ENCODE measurements around the gene ZNF580. TPM values are rescaled to one million over a fixed set of nuclear protein-coding genes. Genes with fewer than 3 reads are reported as not detected.

ZNF580 gene
- total RNA-seq, 2 experiments from 2014 or later: 18.1 to 18.7 TPM

GRCh38 chr19:55689411-55690108 lies 48.8 kb downstream of the ZNF580 start:
- peaks cover 2% of the 10 kb centered on the region for H3K4me1 Mint-ChIP-seq (ENCODE audit: low read depth)
- no peak for DNase-seq
- intact Hi-C loops (cut with micrococcal nuclease): no loop called here
- H3K27me3 Mint-ChIP-seq (ENCODE audit: low read depth): no peaks in the 10 kb centered on the region
- peaks cover 9% of the 10 kb centered on the region for H3K36me3 Mint-ChIP-seq (ENCODE audit: low read depth)
- no peak overlapping the region for H3K4me3 Mint-ChIP-seq
- no peak overlapping the region for H3K27ac Mint-ChIP-seq
- H3K9me3 Mint-ChIP-seq: no peaks in the 10 kb centered on the region
- CTCF ChIA-PET: no interaction called here

DNA sequence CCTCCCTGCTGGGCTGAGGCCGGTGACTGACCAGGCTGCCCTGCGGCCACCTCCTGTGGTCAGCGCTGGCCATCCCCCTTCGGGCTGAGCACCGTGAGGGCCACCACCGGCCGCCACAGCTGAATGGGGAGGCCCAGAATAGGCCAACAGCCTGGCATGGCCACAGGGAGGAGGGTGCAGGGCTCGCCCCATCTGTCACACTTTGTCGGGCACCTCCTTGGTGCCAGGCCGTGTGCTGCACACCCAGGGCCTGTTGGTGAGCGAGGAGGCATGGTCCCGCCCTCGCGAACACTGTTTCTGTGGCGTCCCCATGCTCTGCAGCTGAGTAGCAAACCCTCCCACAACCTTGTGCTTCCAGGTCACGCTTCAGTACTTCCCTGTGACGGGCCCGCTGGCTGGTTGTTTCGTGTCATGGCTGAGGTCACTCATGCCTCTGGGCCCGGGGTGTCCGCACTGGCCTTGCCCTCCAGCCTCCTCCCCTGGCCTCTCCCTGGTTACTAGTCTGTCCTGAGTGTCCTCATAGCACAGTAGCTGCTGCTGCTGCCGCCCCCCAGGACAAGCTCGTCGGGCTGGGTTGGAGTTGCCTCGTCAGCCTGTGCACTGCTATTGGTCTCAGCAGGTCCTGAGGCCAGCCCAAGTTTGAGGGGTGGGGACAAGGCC lies 49.4 kb downstream of the ZNF580 start:
- H3K27me3 Mint-ChIP-seq (ENCODE audit: low read depth): no peaks in the 10 kb centered on the region

GRCh38 chr19:55690769-55691545 lies 50.2 kb downstream of the ZNF580 start:
- no peaks in the 10 kb centered on the region for H3K9me3 Mint-ChIP-seq
- H3K27ac Mint-ChIP-seq: no peak overlapping the region
- peaks cover 14% of the 10 kb centered on the region for H3K36me3 Mint-ChIP-seq (ENCODE audit: low read depth)
- H3K4me3 Mint-ChIP-seq: no peak overlapping the region
- CTCF ChIA-PET: no interaction called here
- DNase-seq: no peak
- peaks cover 2% of the 10 kb centered on the region for H3K4me1 Mint-ChIP-seq (ENCODE audit: low read depth)
- no peaks in the 10 kb centered on the region for H3K27me3 Mint-ChIP-seq (ENCODE audit: low read depth)
- intact Hi-C loops (cut with micrococcal nuclease): no loop called here

More for the DNA sequence above, 49.4 kb downstream of the ZNF580 start:
- CTCF ChIA-PET: no interaction called here
- H3K36me3 Mint-ChIP-seq (ENCODE audit: low read depth): peaks cover 12% of the 10 kb centered on the region
- peaks cover 2% of the 10 kb centered on the region for H3K4me1 Mint-ChIP-seq (ENCODE audit: low read depth)
- no peak for DNase-seq
- H3K4me3 Mint-ChIP-seq: no peak overlapping the region
- intact Hi-C loops (cut with micrococcal nuclease): no loop called here
- no peaks in the 10 kb centered on the region for H3K9me3 Mint-ChIP-seq
- H3K27ac Mint-ChIP-seq: no peak overlapping the region

- DNase-seq: no peak
- H3K4me3 Mint-ChIP-seq: no peak overlapping the region
- no peak overlapping the region for H3K27ac Mint-ChIP-seq
- H3K4me1 Mint-ChIP-seq (ENCODE audit: low read depth): no peaks in the 10 kb centered on the region
- CTCF ChIA-PET: no interaction called here
- no peaks in the 10 kb centered on the region for H3K27me3 Mint-ChIP-seq (ENCODE audit: low read depth)
- H3K36me3 Mint-ChIP-seq (ENCODE audit: low read depth): peaks cover 18% of the 10 kb centered on the region
- no peaks in the 10 kb centered on the region for H3K9me3 Mint-ChIP-seq
- intact Hi-C loops (cut with micrococcal nuclease): no loop called here
These were observed 51.0 kb downstream of the ZNF580 start for GRCh38 chr19:55691561-55692481.

DNA sequence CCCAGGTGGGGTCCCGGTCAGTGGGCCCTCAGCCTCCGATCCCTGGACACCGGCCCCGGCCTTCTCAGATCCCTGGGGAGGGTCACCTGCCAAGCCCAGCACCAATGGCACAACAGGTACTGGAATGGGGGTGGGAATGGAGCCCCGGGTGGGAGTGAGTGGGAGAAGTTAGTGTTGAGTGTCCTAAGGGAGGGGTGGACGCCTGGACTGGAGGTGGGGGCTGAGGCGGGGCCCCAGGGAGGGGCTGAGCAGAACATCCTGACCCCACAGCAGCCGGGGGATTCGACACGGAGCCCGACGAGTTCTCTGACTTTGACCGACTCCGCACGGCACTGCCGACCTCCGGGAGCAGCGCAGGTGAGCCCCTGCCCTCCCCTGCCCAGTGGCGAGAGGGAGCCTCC lies 51.9 kb downstream of the ZNF580 start:
- no peaks in the 10 kb centered on the region for H3K9me3 Mint-ChIP-seq
- no peak overlapping the region for H3K4me3 Mint-ChIP-seq
- no peak for DNase-seq
- H3K27ac Mint-ChIP-seq: no peak overlapping the region
- CTCF ChIA-PET: no interaction called here
- H3K27me3 Mint-ChIP-seq (ENCODE audit: low read depth): no peaks in the 10 kb centered on the region
- intact Hi-C loops (cut with micrococcal nuclease): no loop called here
- H3K4me1 Mint-ChIP-seq (ENCODE audit: low read depth): no peaks in the 10 kb centered on the region
- peaks cover 16% of the 10 kb centered on the region for H3K36me3 Mint-ChIP-seq (ENCODE audit: low read depth)

Other genes with a start within 250 kb of the ZNF580 start
- gene UBE2S, start 233.2 kb upstream of the ZNF580 start, total RNA-seq: 100 to 1,000 TPM; 294 to 307 TPM
- gene SHISA7, start 197.7 kb upstream of the ZNF580 start, total RNA-seq: not detected
- gene ISOC2, start 179.4 kb upstream of the ZNF580 start, total RNA-seq: 10 to 100 TPM; 18.6 to 20.5 TPM
- gene C19orf85, start 176.3 kb upstream of the ZNF580 start, total RNA-seq: not detected
- gene ZNF628, start 164.4 kb upstream of the ZNF580 start, total RNA-seq: 1 to 10 TPM; 6.0 to 6.1 TPM
- gene NAT14, start 155.8 kb upstream of the ZNF580 start, total RNA-seq: 1 to 10 TPM; 7.6 to 8.0 TPM
- gene SSC5D, start 152.6 kb upstream of the ZNF580 start, total RNA-seq: under 1 TPM; 0.25 to 0.48 TPM
- not detected for gene SBK2, start 103.9 kb upstream of the ZNF580 start, total RNA-seq
- not detected for gene SBK3, start 95.5 kb upstream of the ZNF580 start, total RNA-seq
- 1 to 10 TPM; 6.1 to 6.5 TPM for gene ZNF579, start 60.2 kb upstream of the ZNF580 start, total RNA-seq
- 10 to 100 TPM; 12.8 to 14.8 TPM for gene FIZ1, start 41.5 kb upstream of the ZNF580 start, total RNA-seq
- gene ZNF524, start 40.7 kb upstream of the ZNF580 start, total RNA-seq: 10 to 100 TPM; 20.9 to 23.0 TPM
- gene ZNF865, start 35.4 kb upstream of the ZNF580 start, total RNA-seq: 10 to 100 TPM; 10.8 to 11.2 TPM
- 1 to 10 TPM; 3.7 to 4.0 TPM for gene ZNF784, start 16.4 kb upstream of the ZNF580 start, total RNA-seq
- gene ZNF581, start 2.6 kb downstream of the ZNF580 start, total RNA-seq: 10 to 100 TPM; 18.0 to 20.7 TPM
- 1 to 10 TPM; 4.2 to 4.4 TPM for gene CCDC106, start 7.2 kb downstream of the ZNF580 start, total RNA-seq
- 100 to 1,000 TPM; 285 to 293 TPM for gene U2AF2, start 14.0 kb downstream of the ZNF580 start, total RNA-seq
- gene EPN1, start 34.2 kb downstream of the ZNF580 start, total RNA-seq: 10 to 100 TPM; 23.4 TPM
- not detected for gene NLRP9, start 97.4 kb downstream of the ZNF580 start, total RNA-seq
- not detected for gene RFPL4A, start 118.1 kb downstream of the ZNF580 start, total RNA-seq
- gene RFPL4AL1, start 128.1 kb downstream of the ZNF580 start, total RNA-seq: not detected
- under 1 TPM in 1 of 2 experiments, not detected in 1; 0.10 TPM for gene NLRP11, start 191.0 kb downstream of the ZNF580 start, total RNA-seq
- not detected for gene NLRP4, start 195.5 kb downstream of the ZNF580 start, total RNA-seq

All from activated naive CD4-positive, alpha-beta T cell treated with anti-CD3 and anti-CD28 coated beads for 36 hours (primary cell).